ENCODE measurements around the gene TTC39A.

The TTC39A gene

GRCh38 chr1:51263147-51263877, 67.0 kb downstream of the TTC39A start:
- Histone ChIP-seq H3K4me3 (ENCODE audit: insufficient read depth, low read length, poor library complexity, severe bottlenecking) (no peak overlapping the region), H4K20me1 (ENCODE audit: low read depth, low read length) (no peaks in the 10 kb centered on the region), H2AFZ (ENCODE audit: low read depth, low read length, severe bottlenecking) (no peak overlapping the region), H3K27me3 (ENCODE audit: low read length) (no peaks in the 10 kb centered on the region), H3F3A (ENCODE audit: insufficient read depth) (no peaks in the 10 kb centered on the region), H3K36me3 (ENCODE audit: low read length) (no peaks in the 10 kb centered on the region), H3K4me2 (ENCODE audit: low read depth, low read length, poor library complexity, severe bottlenecking) (no peak overlapping the region), H3K9me2 (replicated peaks; ENCODE audit: insufficient read depth, low read length) (no peaks in the 10 kb centered on the region), H3K27ac (ENCODE audit: low read depth, low read length) (no peak overlapping the region), H3K79me2 (ENCODE audit: insufficient read depth, low read length) (no peaks in the 10 kb centered on the region), H3K9me3 (ENCODE audit: insufficient read depth, low read length) (no peaks in the 10 kb centered on the region), H3K9ac (ENCODE audit: low read length) (no peak overlapping the region)
- TF ChIP-seq CTCF (IDR thresholded peaks at IDR 0.05; ENCODE audit: insufficient read depth, low read length, poor library complexity, severe bottlenecking) (no peak), EZH2phosphoT487 (conservative IDR thresholded peaks at IDR 0.05; ENCODE audit: low read length) (no peak)

GRCh38 chr1:51255331-51255730, 75.0 kb downstream of the TTC39A start:
- Histone ChIP-seq H4K20me1 (ENCODE audit: low read depth, low read length) (no peaks in the 10 kb centered on the region), H3K36me3 (ENCODE audit: low read length) (no peaks in the 10 kb centered on the region), H3K4me2 (ENCODE audit: low read depth, low read length, poor library complexity, severe bottlenecking) (no peak overlapping the region), H3K9me2 (replicated peaks; ENCODE audit: insufficient read depth, low read length) (no peaks in the 10 kb centered on the region), H3K9ac (ENCODE audit: low read length) (no peak overlapping the region), H3K27ac (ENCODE audit: low read depth, low read length) (no peak overlapping the region), H3K27me3 (ENCODE audit: low read length) (no peaks in the 10 kb centered on the region), H3K79me2 (ENCODE audit: insufficient read depth, low read length) (no peaks in the 10 kb centered on the region), H3F3A (ENCODE audit: insufficient read depth) (no peaks in the 10 kb centered on the region), H3K9me3 (ENCODE audit: insufficient read depth, low read length) (no peaks in the 10 kb centered on the region), H3K4me3 (ENCODE audit: insufficient read depth, low read length, poor library complexity, severe bottlenecking) (no peak overlapping the region), H2AFZ (ENCODE audit: low read depth, low read length, severe bottlenecking) (no peak overlapping the region)
- TF ChIP-seq CTCF (IDR thresholded peaks at IDR 0.05; ENCODE audit: insufficient read depth, low read length, poor library complexity, severe bottlenecking) (no peak), EZH2phosphoT487 (conservative IDR thresholded peaks at IDR 0.05; ENCODE audit: low read length) (no peak)

- Histone ChIP-seq H4K20me1 (ENCODE audit: low read depth, low read length) (0 out of 2 replicates have a peak, but pooled peaks cover 5% of the 10 kb centered on the region), H3K9me3 (ENCODE audit: insufficient read depth, low read length) (no peaks in the 10 kb centered on the region), H3K9me2 (replicated peaks; ENCODE audit: insufficient read depth, low read length) (no peaks in the 10 kb centered on the region), H3K27me3 (ENCODE audit: low read length) (no peaks in the 10 kb centered on the region), H3K79me2 (ENCODE audit: insufficient read depth, low read length) (no peaks in the 10 kb centered on the region), H3K4me3 (ENCODE audit: insufficient read depth, low read length, poor library complexity, severe bottlenecking) (no peak overlapping the region), H3K36me3 (ENCODE audit: low read length) (no peaks in the 10 kb centered on the region), H3K9ac (ENCODE audit: low read length) (no peak overlapping the region), H3K27ac (ENCODE audit: low read depth, low read length) (no peak overlapping the region), H3K4me2 (ENCODE audit: low read depth, low read length, poor library complexity, severe bottlenecking) (no peak overlapping the region), H2AFZ (ENCODE audit: low read depth, low read length, severe bottlenecking) (no peak overlapping the region), H3F3A (ENCODE audit: insufficient read depth) (no peaks in the 10 kb centered on the region)
- TF ChIP-seq CTCF (IDR thresholded peaks at IDR 0.05; ENCODE audit: insufficient read depth, low read length, poor library complexity, severe bottlenecking) (no peak), EZH2phosphoT487 (conservative IDR thresholded peaks at IDR 0.05; ENCODE audit: low read length) (no peak)
These were observed 76.7 kb downstream of the TTC39A start for GRCh38 chr1:51253691-51254090.
